Right lobe of liver (tissue), 4 donors: ENCODE results near the gene GJA10.

Experiments
- POLR2A ChIP-seq: fragments of 450-650 bp; IDR thresholded peaks from one replicate; pipeline ENCODE4 v1.6.1; 2017; ENCODE audit warnings: antibody characterized with exemption, mild to moderate bottlenecking
- TF ChIP-seq, protein P1 (sequence below), 4 donors: fragments of 200-600 bp in 3 of 4; fragments of 450-650 bp in 1 of 4; IDR thresholded peaks; one replicate each; pipeline versions ENCODE4 v1.5.1 to v1.8.0; 2016 to 2022; ENCODE audit warnings: antibody characterized with exemption in 4 of 4, mild to moderate bottlenecking in 2 of 4
- donor health status: DM: no; HTN: no; CAD: no.
- donor health status: DM: no; HTN: no; CAD: no.
- donor health status: DM: no; HTN: yes; CAD: no.

- no peak for TF ChIP-seq POLR2A
- TF ChIP-seq, protein P1, sequence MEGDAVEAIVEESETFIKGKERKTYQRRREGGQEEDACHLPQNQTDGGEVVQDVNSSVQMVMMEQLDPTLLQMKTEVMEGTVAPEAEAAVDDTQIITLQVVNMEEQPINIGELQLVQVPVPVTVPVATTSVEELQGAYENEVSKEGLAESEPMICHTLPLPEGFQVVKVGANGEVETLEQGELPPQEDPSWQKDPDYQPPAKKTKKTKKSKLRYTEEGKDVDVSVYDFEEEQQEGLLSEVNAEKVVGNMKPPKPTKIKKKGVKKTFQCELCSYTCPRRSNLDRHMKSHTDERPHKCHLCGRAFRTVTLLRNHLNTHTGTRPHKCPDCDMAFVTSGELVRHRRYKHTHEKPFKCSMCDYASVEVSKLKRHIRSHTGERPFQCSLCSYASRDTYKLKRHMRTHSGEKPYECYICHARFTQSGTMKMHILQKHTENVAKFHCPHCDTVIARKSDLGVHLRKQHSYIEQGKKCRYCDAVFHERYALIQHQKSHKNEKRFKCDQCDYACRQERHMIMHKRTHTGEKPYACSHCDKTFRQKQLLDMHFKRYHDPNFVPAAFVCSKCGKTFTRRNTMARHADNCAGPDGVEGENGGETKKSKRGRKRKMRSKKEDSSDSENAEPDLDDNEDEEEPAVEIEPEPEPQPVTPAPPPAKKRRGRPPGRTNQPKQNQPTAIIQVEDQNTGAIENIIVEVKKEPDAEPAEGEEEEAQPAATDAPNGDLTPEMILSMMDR (IDR thresholded peaks at IDR 0.05) = no peak
Observed at GRCh38 chr6:89924231-89924630, 30.0 kb downstream of the GJA10 start.
